IMR-90 (cell line): ENCODE results near the gene PDZD8. TPM values are rescaled to one million over a fixed set of nuclear protein-coding genes. Genes with fewer than 3 reads are reported as not detected.

Experiments
- ATAC-seq: fragments of 200-7000 bp; cut with Tn5 transposase; 2 replicates; pipeline ENCODE4 v1.9.1; 2020; ENCODE audit warnings: low read depth, mild to moderate bottlenecking, moderate library complexity
- BruUV-seq: library from RNA; stranded (reverse); fragments of 400-500 nt; replicated peaks from 2 replicates; lab custom pipeline; 2021; lab: Mats Ljungman, UMichigan
- CTCF ChIA-PET: fragments of 300-600 bp; formaldehyde crosslinking; extraction: SDS; loops from one replicate; lab custom pipeline; 2021; ENCODE audit warnings: antibody characterized with exemption; lab: Yijun Ruan, JAX
- POLR2A ChIA-PET: fragments of 300-600 bp; sonication (Branson Sonifier 250); formaldehyde crosslinking; loops from one replicate; lab custom pipeline; 2022; ENCODE audit warnings: antibody characterized with exemption; ENCODE audit not compliant: unreplicated experiment; lab: Charles Lee
- DNase-seq: peaks from one replicate; pipeline ENCODE4 v3.0.0; 2013
- H2AFZ ChIP-seq: replicated peaks from 2 replicates; pipeline ENCODE3; 2013; ENCODE audit warnings: low read length, mild to moderate bottlenecking; ENCODE audit not compliant: poor library complexity
- H2AK5ac ChIP-seq: 2 replicates; pipeline ENCODE4 v1.6.1; 2013; ENCODE audit warnings: low read depth, low read length, inconsistent platforms
- H2AK9ac ChIP-seq: replicated peaks from 2 replicates; pipeline ENCODE3; 2013; ENCODE audit warnings: mild to moderate bottlenecking, low read depth, low read length, moderate library complexity; ENCODE audit not compliant: poor library complexity
- H2BK120ac ChIP-seq: 2 replicates; pipeline ENCODE4 v1.6.1; 2013; ENCODE audit warnings: low read depth, low read length, inconsistent platforms
- H2BK15ac ChIP-seq: 3 replicates; pipeline ENCODE4 v1.6.1; 2013; ENCODE audit warnings: low read depth, low read length, inconsistent platforms
- H2BK20ac ChIP-seq: 2 replicates; pipeline ENCODE4 v1.6.1; 2013; ENCODE audit warnings: low read depth, mild to moderate bottlenecking, inconsistent platforms, low read length, moderate library complexity
- H2BK5ac ChIP-seq: 2 replicates; pipeline ENCODE4 v1.6.1; 2013; ENCODE audit warnings: mild to moderate bottlenecking, low read depth, low read length, inconsistent platforms; ENCODE audit not compliant: poor library complexity, severe bottlenecking
- H3K14ac ChIP-seq: replicated peaks from 2 replicates; pipeline ENCODE4 v1.6.1; 2013; ENCODE audit warnings: low read depth, low read length, inconsistent platforms
- H3K18ac ChIP-seq: 2 replicates; pipeline ENCODE4 v1.6.1; 2013; ENCODE audit warnings: low read depth, low read length, control low read depth
- H3K23ac ChIP-seq: 2 replicates; pipeline ENCODE4 v1.6.1; 2013; ENCODE audit warnings: low read depth, low read length, inconsistent platforms
- H3K27ac ChIP-seq: 2 replicates; pipeline ENCODE4 v1.5.1; 2013; ENCODE audit warnings: mild to moderate bottlenecking, control low read depth, low read length; ENCODE audit not compliant: insufficient read depth
- H3K27me3 ChIP-seq: 2 replicates; pipeline ENCODE4 v1.6.1; 2013; ENCODE audit warnings: low read length; ENCODE audit not compliant: control insufficient read depth, insufficient read depth
- H3K36me3 ChIP-seq: 2 replicates; pipeline ENCODE4 v1.6.1; 2013; ENCODE audit warnings: low read length, mixed read lengths; ENCODE audit not compliant: control insufficient read depth, insufficient read depth
- H3K4ac ChIP-seq: 2 replicates; pipeline ENCODE4 v1.6.1; 2013; ENCODE audit warnings: low read depth, low read length, inconsistent platforms
- H3K4me1 ChIP-seq: 2 replicates; pipeline ENCODE4 v1.6.1; 2013; ENCODE audit warnings: low read length, mixed read lengths; ENCODE audit not compliant: control insufficient read depth, insufficient read depth
- H3K4me2 ChIP-seq: 2 replicates; pipeline ENCODE4 v1.6.1; 2013; ENCODE audit warnings: low read depth, mild to moderate bottlenecking, control low read depth, low read length, moderate library complexity
- H3K4me3 ChIP-seq: 2 replicates; pipeline ENCODE4 v1.5.1; 2013; ENCODE audit warnings: low read depth, mild to moderate bottlenecking, control low read depth, low read length, moderate library complexity; ENCODE audit not compliant: insufficient read depth
- H3K56ac ChIP-seq: 2 replicates; pipeline ENCODE4 v1.6.1; 2013; ENCODE audit warnings: low read length, inconsistent platforms; ENCODE audit not compliant: insufficient read depth; ENCODE audit errors: extremely low read depth
- H3K79me1 ChIP-seq, 2 experiments: 2 replicates each; pipeline ENCODE4 v1.6.1; 2013; ENCODE audit warnings: low read length in 2 of 2, inconsistent platforms in 1 of 2, low read depth in 1 of 2
- H3K9ac ChIP-seq: 2 replicates; pipeline ENCODE4 v1.6.1; 2013; ENCODE audit warnings: low read depth, low read length, control low read depth
- H3K9me1 ChIP-seq: 2 replicates; pipeline ENCODE4 v1.6.1; 2013; ENCODE audit warnings: low read length, inconsistent platforms; ENCODE audit not compliant: insufficient read depth
- H3K9me3 ChIP-seq: 2 replicates; pipeline ENCODE4 v1.6.1; 2013; ENCODE audit warnings: low read length; ENCODE audit not compliant: control insufficient read depth, insufficient read depth
- H4K20me1 ChIP-seq: 2 replicates; pipeline ENCODE4 v1.6.1; 2013; ENCODE audit warnings: low read length, inconsistent platforms; ENCODE audit not compliant: insufficient read depth
- H4K5ac ChIP-seq: 2 replicates; pipeline ENCODE4 v1.6.1; 2013; ENCODE audit warnings: mild to moderate bottlenecking, low read depth, low read length, control low read depth
- H4K8ac ChIP-seq, 2 experiments: 2 replicates each; pipeline ENCODE4 v1.6.1; 2013; ENCODE audit warnings: low read depth in 2 of 2, low read length in 2 of 2, control low read depth in 1 of 2, inconsistent platforms in 1 of 2
- H4K91ac ChIP-seq: 2 replicates; pipeline ENCODE4 v1.6.1; 2013; ENCODE audit warnings: low read depth, low read length, inconsistent platforms; ENCODE audit not compliant: insufficient read depth
- BHLHE40 ChIP-seq: fragments of 150-350 bp; IDR thresholded peaks from 2 replicates; pipeline ENCODE4 v1.6.1; 2016; ENCODE audit warnings: mild to moderate bottlenecking, low read depth, low read length
- MAFK ChIP-seq: IDR thresholded peaks from 2 replicates; pipeline ENCODE4 v1.6.1; 2012; ENCODE audit warnings: low read depth, low read length, improper control_type of control experiment
- MAZ ChIP-seq: IDR thresholded peaks from 2 replicates; pipeline ENCODE4 v1.6.1; 2012; ENCODE audit warnings: low read depth, mild to moderate bottlenecking, low read length, improper control_type of control experiment, moderate library complexity, borderline replicate concordance
- MXI1 ChIP-seq: IDR thresholded peaks from 2 replicates; pipeline ENCODE4 v1.6.1; 2012; ENCODE audit warnings: low read depth, mild to moderate bottlenecking, low read length, moderate library complexity, borderline replicate concordance
- POLR2A ChIP-seq: IDR thresholded peaks from 2 replicates; pipeline ENCODE4 v1.6.1; 2012; ENCODE audit warnings: mild to moderate bottlenecking, low read depth, low read length
- RAD21 ChIP-seq: IDR thresholded peaks from 2 replicates; pipeline ENCODE4 v1.6.1; 2012; ENCODE audit warnings: low read length, improper control_type of control experiment
- WGBS, 2 experiments: methylation state at CpG; one replicate each; pipeline versions ENCODE4 v1.1.5 to v1.1.7; 2013; ENCODE audit warnings: missing lambda C conversion rate in 2 of 2; ENCODE audit not compliant: insufficient read length in 1 of 2; ENCODE audit errors: extremely low coverage in 2 of 2; 5-methylcytosine and 5-hydroxymethylcytosine counted together
- dilution Hi-C: fragments of 300-500 bp; cut with HindIII; formaldehyde crosslinking; loops from one replicate; pipeline ENCODE4 v1.14.3; 2018; ENCODE audit warnings: low sequenced_read_pairs; ENCODE audit not compliant: unreplicated experiment
- in situ Hi-C: fragments of 300-500 bp; cut with MboI; formaldehyde crosslinking; loops from 3 replicates; pipeline ENCODE4 v1.14.3; 2019; ENCODE audit warnings: low sequenced_read_pairs, inconsistent platforms, mixed read lengths
- intact Hi-C: fragments of 100-400 bp; cut with micrococcal nuclease; formaldehyde crosslinking; loops from 2 replicates; pipeline ENCODE4 v1.10.0; 2022
- polyA plus RNA-seq, 3 experiments: library from polyadenylated mRNA; depleted of rRNA; stranded (reverse); fragments of >200 nt; gene quantifications; 2 replicates each; pipeline ENCODE4 v1.2.3, GENCODE V29; 2012; ENCODE audit warnings: low replicate concordance in 1 of 3
- total RNA-seq: library from RNA; depleted of rRNA; stranded (reverse); fragments of >200 nt; gene quantifications from 2 replicates; pipeline ENCODE4 v1.2.3, GENCODE V29; 2012
- TF ChIP-seq, protein P1 (sequence below): fragments of 150-350 bp; IDR thresholded peaks from 2 replicates; pipeline ENCODE4 v1.6.1; 2017; ENCODE audit warnings: mild to moderate bottlenecking, antibody characterized with exemption, low read length, low read depth
- TF ChIP-seq, protein P2 (sequence below): fragments of 150-350 bp; IDR thresholded peaks from 2 replicates; pipeline ENCODE4 v1.6.1; 2016; ENCODE audit warnings: low read depth, mild to moderate bottlenecking, low read length, moderate library complexity, borderline replicate concordance

The PDZD8 gene
- total and polyA plus RNA-seq, 2 of the 4 experiments (the other 2 are of a cell fraction), result 11.3 to 20.4 TPM

DNA sequence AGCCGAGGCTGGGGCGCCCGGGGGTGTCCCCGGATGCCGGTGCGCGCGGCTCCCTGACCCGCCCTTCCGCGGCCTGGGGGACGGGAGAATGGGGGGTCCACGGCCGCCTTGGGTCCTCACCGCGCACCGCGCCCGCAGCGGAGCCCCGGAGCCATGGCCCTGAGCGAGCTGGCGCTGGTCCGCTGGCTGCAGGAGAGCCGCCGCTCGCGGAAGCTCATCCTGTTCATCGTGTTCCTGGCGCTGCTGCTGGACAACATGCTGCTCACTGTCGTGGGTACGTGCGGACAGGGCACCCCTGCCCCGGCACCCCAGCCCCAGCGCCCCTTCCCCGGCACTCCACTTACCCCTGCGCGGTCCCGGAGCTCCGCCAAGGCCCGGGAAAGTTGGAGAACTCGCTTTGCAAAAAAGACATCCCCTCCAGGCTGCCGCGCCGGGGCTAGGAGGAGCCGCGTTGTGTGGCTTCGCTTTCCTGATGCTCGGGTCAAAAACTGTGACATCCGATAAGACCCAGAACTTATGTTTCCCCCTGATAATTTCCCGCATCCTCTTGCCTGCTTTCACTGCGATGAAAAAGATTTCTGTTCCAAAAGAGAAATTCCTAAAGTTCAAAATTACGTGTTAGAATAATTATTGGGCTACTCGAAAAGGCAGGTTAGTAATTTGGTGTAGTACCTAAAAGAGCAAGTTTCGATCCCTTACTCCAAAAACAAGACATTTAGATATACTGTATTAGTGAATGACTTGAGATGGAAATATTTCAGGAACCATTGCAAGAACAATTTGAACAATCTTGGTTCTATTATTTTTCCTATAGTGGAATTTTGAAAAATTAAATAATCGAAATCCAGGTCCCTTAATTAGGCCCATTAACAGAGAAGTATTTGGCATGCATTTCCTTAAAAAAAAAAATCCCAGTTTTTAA, 133.4 kb downstream of the PDZD8 start:
- Histone ChIP-seq H2AK5ac (no peak overlapping the region), H2BK20ac (no peak overlapping the region), H3K27me3 (peaks cover 36% of the 10 kb centered on the region), H3K4me1 (no peaks in the 10 kb centered on the region), H3K18ac (no peak overlapping the region), H3K36me3 (no peaks in the 10 kb centered on the region), H3K9me3 (no peaks in the 10 kb centered on the region), H4K20me1 (no peaks in the 10 kb centered on the region), H4K91ac (no peak overlapping the region), H3K4me2 (no peak overlapping the region; the same call in 1 of the 2 replicates), H3K56ac (no peak overlapping the region), H2BK120ac (no peak overlapping the region), H3K9ac (no peak overlapping the region), H2BK15ac (no peak overlapping the region), H4K8ac (no peak overlapping the region), H2AK9ac (no peak overlapping the region), H3K14ac (no peak overlapping the region), H3K4ac (no peak overlapping the region), H3K79me1 (no peaks in the 10 kb centered on the region), H3K9me1 (no peaks in the 10 kb centered on the region), H4K5ac (no peak overlapping the region), H3K4me3 (no peak overlapping the region), H3K23ac (no peak overlapping the region), H3K27ac (no peak overlapping the region), H2BK5ac (no peak overlapping the region), H2AFZ (no peak overlapping the region)
- intact Hi-C loops, result no loop called here
- ATAC-seq, result peak; percentile 49
- in situ Hi-C loops, result no loop called here
- POLR2A ChIA-PET, result no interaction called here
- 0% methylated on average over 4 of the region's 56 CpGs; no CpG with 5 or more reads in 1 of the 2 experiments for WGBS, 2 experiments
- DNase-seq, result no peak
- TF ChIP-seq MAFK (no peak), MAZ (no peak), RAD21 (no peak), BHLHE40 (no peak), POLR2A (no peak), MXI1 (no peak)
- TF ChIP-seq, protein P1, sequence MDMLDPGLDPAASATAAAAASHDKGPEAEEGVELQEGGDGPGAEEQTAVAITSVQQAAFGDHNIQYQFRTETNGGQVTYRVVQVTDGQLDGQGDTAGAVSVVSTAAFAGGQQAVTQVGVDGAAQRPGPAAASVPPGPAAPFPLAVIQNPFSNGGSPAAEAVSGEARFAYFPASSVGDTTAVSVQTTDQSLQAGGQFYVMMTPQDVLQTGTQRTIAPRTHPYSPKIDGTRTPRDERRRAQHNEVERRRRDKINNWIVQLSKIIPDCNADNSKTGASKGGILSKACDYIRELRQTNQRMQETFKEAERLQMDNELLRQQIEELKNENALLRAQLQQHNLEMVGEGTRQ, result no peak
- TF ChIP-seq, protein P2, sequence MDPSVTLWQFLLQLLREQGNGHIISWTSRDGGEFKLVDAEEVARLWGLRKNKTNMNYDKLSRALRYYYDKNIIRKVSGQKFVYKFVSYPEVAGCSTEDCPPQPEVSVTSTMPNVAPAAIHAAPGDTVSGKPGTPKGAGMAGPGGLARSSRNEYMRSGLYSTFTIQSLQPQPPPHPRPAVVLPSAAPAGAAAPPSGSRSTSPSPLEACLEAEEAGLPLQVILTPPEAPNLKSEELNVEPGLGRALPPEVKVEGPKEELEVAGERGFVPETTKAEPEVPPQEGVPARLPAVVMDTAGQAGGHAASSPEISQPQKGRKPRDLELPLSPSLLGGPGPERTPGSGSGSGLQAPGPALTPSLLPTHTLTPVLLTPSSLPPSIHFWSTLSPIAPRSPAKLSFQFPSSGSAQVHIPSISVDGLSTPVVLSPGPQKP, result no peak
- no TSS peak for BruUV-seq
- dilution Hi-C loops, result no loop called here
- CTCF ChIA-PET, result interaction anchor here (0.6 to 1.6 kb wide), 3 partner anchors 17 to 76 kb away, joined by 3 read pairs; no protein-coding TSS in a partner anchor
